ENCODE data around the gene GLI2. TPM values are rescaled to one million over a fixed set of nuclear protein-coding genes. Genes with fewer than 3 reads are reported as not detected.

Gene GLI2
- total RNA-seq, 1 donor from 2014 or later, result 0.09 TPM

DNA sequence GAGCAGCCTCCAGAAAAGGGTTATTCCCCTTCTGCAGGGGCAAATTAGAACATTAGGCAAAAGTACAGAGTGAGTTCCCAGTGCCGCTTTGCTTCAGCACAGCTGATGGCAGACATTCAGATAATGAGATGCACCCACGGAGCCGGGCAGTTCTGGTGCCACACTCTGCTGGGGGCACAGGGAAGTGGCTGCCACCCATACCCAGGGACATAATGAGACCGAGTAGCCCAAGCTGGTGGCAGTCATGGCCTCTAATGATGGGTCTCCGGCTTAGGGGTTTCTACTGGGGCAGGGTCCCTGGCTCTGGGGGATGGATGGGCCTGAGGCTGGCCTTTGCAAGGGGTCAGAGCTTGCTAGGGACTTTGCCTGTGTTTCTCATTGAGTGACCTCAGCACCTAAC, 26.2 kb downstream of the GLI2 start:
- Mint-ChIP-seq H3K4me1 (no peaks in the 10 kb centered on the region), H3K36me3 (ENCODE audit: low read depth) (no peaks in the 10 kb centered on the region), H3K27me3 (peaks cover 4% of the 10 kb centered on the region), H3K27ac (no peak overlapping the region), H3K4me3 (no peak overlapping the region), H3K9me3 (no peaks in the 10 kb centered on the region)
- intact Hi-C loops (cut with micrococcal nuclease), result no loop called here
- no peak for DNase-seq

DNA sequence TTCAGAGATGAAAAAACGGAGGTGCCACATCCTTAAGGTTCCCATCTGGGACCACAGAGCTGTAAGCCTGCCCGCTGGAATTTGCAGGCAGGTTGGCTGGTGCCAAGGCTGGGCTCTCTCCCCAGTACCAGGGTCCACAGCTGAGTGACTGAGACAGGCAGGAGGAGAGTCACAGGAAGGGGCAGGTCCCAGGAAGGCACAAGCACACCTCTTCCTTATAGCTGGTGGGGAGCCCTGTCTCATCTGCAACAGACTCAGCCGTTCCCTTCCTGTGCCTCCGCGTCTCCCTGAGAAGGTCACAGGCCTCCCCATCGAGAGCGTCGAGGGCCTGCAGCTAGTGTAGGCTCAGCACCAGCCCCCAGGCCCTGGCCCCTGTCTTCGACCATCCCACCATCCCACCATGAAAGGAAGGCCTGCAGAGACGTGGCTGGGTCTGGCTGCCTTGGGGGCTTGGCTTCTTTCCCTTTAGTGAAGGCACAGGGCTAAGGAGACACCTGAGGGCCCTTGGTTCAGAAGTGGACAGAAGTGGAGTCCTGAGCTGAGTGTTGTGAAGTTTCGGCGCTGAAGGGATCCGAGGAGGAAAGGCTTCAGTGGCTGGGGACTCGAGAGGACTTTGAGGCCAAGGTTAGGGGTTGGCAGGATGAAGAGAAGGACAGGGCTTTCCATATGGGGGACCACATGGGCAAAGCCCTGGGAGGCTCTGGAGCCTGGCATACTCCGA, 26.8 kb downstream of the GLI2 start:
- Mint-ChIP-seq H3K36me3 (ENCODE audit: low read depth) (no peaks in the 10 kb centered on the region), H3K4me1 (no peaks in the 10 kb centered on the region), H3K27ac (no peak overlapping the region), H3K27me3 (peaks cover 2% of the 10 kb centered on the region), H3K9me3 (no peaks in the 10 kb centered on the region), H3K4me3 (no peak overlapping the region)
- intact Hi-C loops (cut with micrococcal nuclease), result no loop called here
- no peak for DNase-seq

DNA sequence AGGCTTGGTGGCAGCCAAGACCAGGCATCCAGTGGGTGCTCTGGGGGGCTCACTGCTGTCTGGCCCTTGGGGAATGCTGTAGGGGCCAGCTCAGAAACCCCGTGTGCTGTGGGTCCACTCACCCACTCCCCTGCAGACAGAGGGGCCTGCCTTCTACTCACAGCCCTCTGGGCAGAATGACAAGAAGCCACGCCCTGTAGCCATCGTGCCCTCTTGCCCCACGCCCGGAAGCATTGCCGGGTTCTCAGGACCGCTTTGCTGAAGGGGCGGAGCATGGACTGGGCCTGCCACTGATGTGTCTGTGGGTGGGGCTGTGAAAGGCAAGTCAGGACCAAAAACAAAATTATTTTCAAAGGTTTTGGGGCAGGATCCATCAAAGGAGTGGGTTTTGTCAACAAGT, 27.8 kb downstream of the GLI2 start:
- Mint-ChIP-seq H3K36me3 (ENCODE audit: low read depth) (no peaks in the 10 kb centered on the region), H3K4me1 (no peaks in the 10 kb centered on the region), H3K27me3 (no peaks in the 10 kb centered on the region), H3K9me3 (no peaks in the 10 kb centered on the region), H3K27ac (no peak overlapping the region), H3K4me3 (no peak overlapping the region)
- intact Hi-C loops (cut with micrococcal nuclease), result no loop called here
- no peak for DNase-seq

DNA sequence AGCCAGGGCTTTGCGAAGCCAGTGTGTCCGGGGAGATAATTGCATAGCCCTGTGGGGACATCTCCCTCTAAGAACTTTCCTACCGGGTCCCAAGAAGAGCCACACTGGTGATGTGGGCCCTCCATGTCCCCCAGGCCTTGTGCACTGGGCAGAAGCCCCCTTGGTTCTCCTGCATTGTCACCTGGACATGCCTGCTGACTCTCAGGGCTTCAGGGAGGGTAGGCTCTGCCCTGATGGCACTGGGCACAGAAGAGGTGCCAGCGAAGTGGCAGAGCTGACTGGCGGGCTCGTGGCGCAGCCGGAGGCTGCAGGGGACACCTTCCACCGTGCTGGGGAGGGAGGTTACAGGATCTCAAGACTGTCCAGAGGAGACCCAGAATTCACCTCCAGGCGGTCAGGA, 28.3 kb downstream of the GLI2 start:
- Mint-ChIP-seq H3K27me3 (no peaks in the 10 kb centered on the region), H3K9me3 (no peaks in the 10 kb centered on the region), H3K27ac (no peak overlapping the region), H3K4me3 (no peak overlapping the region), H3K4me1 (no peaks in the 10 kb centered on the region), H3K36me3 (ENCODE audit: low read depth) (no peaks in the 10 kb centered on the region)
- no peak for DNase-seq
- intact Hi-C loops (cut with micrococcal nuclease), result no loop called here

DNA sequence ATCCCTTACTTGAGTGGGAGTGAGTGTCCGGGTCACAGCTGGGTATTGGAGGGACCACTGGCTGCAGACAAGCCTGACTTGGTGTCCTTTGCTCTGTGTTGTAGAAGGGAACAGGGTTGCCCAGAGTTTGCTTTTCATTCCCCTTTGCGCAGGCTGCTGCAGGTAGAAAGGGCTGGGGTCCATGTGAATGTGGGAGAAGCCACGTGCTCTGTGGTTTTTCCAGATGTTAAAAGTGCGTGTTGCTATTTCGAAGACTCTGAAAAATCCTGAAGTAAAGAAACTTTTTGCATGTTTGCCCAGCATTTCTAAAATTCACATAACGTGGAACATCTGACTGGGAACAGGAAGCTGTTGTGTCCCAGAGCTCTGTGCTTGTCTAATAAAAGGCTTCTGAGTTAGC, 28.8 kb downstream of the GLI2 start:
- H3K27me3 Mint-ChIP-seq, result no peaks in the 10 kb centered on the region
- no peak for DNase-seq
- no peaks in the 10 kb centered on the region for H3K36me3 Mint-ChIP-seq (ENCODE audit: low read depth)
- H3K27ac Mint-ChIP-seq, result no peak overlapping the region
- intact Hi-C loops (cut with micrococcal nuclease), result no loop called here
- no peaks in the 10 kb centered on the region for H3K4me1 Mint-ChIP-seq
- no peak overlapping the region for H3K4me3 Mint-ChIP-seq
- H3K9me3 Mint-ChIP-seq, result no peaks in the 10 kb centered on the region

DNA sequence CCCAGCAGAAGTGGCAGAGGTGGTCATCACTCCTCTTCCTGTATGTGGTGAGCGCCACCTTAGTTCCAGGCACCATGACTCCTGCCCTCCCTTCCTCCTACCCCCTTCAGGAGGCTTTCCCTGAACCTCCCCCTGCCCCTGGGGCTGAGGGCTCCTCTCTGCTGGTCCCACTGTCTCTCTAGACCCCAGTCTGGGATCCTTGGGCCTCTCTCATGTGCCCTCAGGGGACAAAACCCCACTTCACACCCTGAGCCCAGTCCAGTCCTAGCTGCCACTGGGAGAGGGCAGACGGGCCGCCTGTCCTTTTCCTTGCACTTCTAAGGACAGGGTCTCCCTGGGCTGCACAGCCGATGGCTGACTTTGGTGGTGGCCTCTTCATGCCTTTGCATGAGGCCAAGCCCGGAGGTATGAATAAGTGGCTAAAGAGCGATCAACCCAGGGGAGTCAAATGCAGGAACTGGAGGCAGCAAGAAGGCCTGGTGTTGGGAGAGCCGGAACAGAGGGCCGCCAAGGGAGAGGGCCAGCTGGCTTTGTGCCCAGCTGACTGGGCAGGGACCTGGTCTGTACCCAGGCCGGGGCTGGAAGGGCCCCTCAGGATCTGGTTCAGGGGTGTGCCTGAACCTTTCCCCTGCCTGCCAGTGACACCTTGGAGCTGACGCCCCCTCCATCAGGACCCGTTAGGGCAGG, 29.5 kb downstream of the GLI2 start:
- H3K9me3 Mint-ChIP-seq, result no peaks in the 10 kb centered on the region
- no peaks in the 10 kb centered on the region for H3K4me1 Mint-ChIP-seq
- no peaks in the 10 kb centered on the region for H3K27me3 Mint-ChIP-seq
- DNase-seq, result no peak
- intact Hi-C loops (cut with micrococcal nuclease), result no loop called here
- H3K4me3 Mint-ChIP-seq, result no peak overlapping the region
- no peak overlapping the region for H3K27ac Mint-ChIP-seq
- H3K36me3 Mint-ChIP-seq (ENCODE audit: low read depth), result no peaks in the 10 kb centered on the region

DNA sequence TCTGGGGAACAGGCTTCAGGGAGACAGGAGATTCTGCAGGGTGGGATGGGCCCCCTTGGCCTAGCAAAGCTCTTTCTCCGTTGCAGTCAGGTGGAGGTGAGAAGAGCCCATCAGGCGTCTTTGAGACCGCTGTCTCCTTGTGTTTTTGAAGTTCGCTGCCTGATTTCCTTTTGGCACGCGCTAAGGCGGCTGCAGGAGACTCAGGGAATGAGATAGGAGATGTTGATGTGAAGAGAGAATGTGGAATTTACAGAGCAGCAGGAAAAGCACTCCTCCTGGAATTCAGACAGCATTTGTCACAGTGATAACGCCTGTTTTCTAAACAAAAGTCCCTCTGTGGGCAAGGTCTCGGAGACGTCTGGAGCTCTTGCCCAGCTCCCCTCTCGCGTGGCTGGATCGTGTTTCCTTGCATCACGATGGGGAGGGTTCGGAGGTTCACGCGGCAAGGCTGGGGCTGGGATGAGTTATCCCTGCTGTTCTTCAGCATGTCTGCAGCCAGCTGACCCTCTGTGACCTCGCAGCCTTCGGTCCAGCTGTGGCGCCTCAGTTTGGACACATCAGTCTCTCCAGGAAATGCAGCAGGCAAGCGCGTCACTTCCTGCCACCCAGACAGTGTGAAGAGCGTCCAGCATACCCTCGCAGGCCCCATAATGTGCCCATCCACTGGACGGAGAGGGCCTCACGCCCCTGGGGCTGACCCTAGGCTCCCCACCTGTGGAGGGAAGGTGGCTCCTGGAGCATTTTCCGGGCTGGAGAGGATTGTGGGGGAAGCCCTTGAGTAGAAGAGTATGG, 30.2 kb downstream of the GLI2 start:
- intact Hi-C loops (cut with micrococcal nuclease), result no loop called here
- Mint-ChIP-seq H3K9me3 (no peaks in the 10 kb centered on the region), H3K27ac (no peak overlapping the region), H3K4me1 (no peaks in the 10 kb centered on the region), H3K27me3 (no peaks in the 10 kb centered on the region), H3K4me3 (no peak overlapping the region), H3K36me3 (ENCODE audit: low read depth) (no peaks in the 10 kb centered on the region)
- no peak for DNase-seq

DNA sequence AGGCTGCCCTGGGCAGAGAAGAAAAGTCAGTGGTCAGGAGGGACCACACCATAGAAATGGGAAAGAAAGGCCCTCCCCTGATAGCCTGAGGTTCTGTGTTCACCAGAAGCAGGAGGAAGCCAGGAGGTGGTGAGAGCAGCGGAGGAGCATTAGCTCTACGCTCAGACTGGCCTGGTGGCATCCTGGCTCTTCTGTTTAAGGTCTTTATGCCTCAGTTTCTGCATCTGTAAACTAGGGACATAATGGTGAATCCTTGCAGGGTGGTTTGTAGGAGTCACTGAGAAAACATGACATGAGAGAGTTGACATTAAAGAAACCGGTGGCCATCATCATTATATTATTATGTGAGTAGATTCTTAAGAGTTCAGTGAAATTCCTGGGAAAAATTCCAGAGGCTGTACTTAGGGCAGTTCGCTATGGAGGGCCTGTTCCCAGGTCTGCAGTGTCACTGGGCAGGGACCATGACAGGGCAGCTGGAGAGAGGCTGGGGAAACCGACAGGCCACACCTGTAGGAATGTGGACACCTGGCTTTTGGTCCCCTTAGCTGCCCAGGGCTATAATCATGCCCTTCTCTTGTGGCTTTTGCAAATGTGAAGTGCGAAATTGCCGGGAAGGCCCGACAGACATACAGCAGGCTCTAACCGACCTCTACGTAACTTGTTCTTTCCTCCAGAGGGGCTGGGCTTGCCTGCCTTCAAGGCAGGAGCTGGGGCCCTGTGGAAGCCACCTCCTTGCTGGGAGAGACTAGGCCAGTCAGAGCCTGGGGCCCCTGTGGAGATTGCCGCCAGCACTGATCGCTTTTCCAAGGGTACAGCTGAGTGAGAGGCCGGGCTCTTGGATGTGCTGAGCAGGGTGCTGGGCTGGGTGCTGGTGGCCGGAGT, 31.0 kb downstream of the GLI2 start:
- Mint-ChIP-seq H3K9me3 (no peaks in the 10 kb centered on the region), H3K36me3 (ENCODE audit: low read depth) (no peaks in the 10 kb centered on the region), H3K4me3 (no peak overlapping the region), H3K27me3 (no peaks in the 10 kb centered on the region), H3K27ac (no peak overlapping the region), H3K4me1 (no peaks in the 10 kb centered on the region)
- intact Hi-C loops (cut with micrococcal nuclease), result no loop called here
- DNase-seq, result no peak

DNA sequence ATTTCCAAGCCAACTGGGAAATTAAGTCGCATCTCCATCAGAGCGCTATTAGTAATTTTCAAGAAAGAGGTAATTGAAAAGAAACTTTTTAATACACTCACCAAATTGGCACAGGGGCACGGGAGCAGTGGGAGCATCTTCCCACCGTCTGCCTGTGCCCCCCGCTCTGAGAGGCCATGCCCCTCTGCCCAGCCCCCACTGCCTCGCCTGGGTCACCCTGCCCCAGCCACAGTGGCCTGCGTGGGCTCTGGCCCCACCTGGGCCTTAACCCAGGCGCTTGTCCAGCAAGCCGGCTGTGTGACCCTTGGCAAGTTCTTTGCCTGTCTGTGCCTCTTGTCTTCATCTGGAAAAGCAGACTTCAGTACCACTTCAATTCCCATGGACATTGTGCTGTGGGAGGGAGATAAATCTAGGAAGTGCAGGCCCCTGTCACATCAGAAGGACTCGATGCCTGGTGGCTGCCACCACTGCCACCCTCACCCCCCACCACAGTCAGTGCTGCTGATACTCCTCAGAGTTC, 31.9 kb downstream of the GLI2 start:
- H3K9me3 Mint-ChIP-seq, result no peaks in the 10 kb centered on the region
- intact Hi-C loops (cut with micrococcal nuclease), result no loop called here
- no peaks in the 10 kb centered on the region for H3K36me3 Mint-ChIP-seq (ENCODE audit: low read depth)
- no peak overlapping the region for H3K27ac Mint-ChIP-seq
- H3K4me1 Mint-ChIP-seq, result no peaks in the 10 kb centered on the region
- no peaks in the 10 kb centered on the region for H3K27me3 Mint-ChIP-seq
- no peak overlapping the region for H3K4me3 Mint-ChIP-seq
- DNase-seq, result no peak

DNA sequence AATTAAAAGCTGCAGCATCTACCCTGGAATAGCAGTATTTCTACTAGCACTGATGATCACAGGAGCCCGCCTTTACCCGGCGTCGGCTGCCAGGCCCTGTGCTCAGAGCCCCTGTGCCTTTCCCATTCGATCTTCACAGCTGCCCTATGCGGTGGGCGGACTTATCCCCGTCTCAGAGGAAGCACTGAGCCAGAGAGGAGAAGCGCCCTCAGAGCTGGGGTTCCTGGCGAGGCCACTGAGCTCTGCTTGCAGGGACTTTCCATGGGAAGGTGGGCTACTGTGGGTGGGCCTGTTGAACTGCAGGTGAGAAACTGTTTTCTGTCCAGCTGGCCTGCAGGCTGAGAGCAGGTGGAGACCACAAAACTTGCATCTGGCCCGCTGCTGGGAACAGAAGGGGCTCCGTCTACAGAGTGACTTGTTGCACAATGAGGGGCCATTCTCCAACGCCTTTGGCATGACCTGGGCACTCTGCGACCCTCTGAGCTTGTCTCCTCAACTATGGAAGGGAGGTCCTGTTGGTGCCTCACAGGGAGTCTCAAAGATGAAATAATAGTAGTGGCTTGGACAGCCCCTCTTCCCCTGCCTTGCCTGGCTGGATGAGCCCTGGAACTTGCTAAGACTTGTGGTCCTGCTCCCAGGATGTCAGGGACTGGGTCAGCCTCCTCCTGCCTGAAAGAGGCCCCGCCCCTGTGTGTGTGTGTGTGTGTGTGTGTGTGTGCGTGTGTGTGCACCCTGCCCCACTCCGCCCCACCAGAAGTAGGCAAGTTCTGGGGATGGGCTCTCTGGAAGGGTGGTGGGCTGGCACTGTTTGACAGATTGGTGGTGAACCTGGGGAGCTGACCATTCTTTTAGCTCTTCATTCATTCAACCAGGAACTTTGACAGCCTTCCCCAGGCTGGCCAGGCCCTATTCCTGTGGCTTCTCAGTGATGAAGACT, 32.7 kb downstream of the GLI2 start:
- H3K36me3 Mint-ChIP-seq (ENCODE audit: low read depth), result no peaks in the 10 kb centered on the region
- H3K4me1 Mint-ChIP-seq, result no peaks in the 10 kb centered on the region
- no peak overlapping the region for H3K27ac Mint-ChIP-seq
- H3K27me3 Mint-ChIP-seq, result no peaks in the 10 kb centered on the region
- intact Hi-C loops (cut with micrococcal nuclease), result no loop called here
- no peaks in the 10 kb centered on the region for H3K9me3 Mint-ChIP-seq
- DNase-seq, result no peak
- no peak overlapping the region for H3K4me3 Mint-ChIP-seq

DNA sequence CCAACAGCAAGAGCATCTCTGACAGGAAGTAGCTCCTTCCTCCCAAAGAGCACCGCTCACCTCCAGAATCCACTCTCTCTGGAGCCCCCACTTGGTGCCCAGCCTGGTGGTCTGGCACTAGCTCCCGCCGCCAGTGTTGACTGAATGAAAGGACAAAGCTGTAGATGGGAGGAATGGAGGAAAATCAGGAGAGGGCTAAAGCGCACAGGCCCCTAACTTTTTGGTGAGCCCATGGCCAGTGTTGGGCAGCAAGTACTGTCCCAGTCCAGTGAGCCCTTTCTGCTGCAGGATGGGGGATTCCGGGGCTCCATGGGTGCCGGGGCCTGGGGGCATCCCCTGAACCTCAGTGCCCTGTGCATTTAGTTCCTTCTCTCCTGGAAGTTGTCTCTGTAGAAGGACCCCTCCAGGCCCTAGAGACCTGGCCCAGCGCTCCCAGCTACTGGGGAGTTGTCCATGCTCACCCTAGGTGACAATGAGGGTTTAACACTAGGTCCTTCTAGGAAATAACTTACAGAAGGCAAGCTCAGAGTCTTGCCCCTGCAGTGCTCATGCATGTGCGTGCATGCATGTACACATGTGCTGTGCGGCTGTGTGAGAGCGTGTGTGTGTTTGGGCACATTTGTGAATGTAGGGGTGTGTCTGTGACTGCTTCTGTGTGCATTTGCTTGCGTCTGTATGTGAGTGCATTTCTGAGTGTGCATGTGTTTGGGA, 33.6 kb downstream of the GLI2 start:
- no peaks in the 10 kb centered on the region for H3K4me1 Mint-ChIP-seq
- intact Hi-C loops (cut with micrococcal nuclease), result no loop called here
- H3K9me3 Mint-ChIP-seq, result no peaks in the 10 kb centered on the region
- no peaks in the 10 kb centered on the region for H3K36me3 Mint-ChIP-seq (ENCODE audit: low read depth)
- no peak for DNase-seq
- no peak overlapping the region for H3K27ac Mint-ChIP-seq
- H3K27me3 Mint-ChIP-seq, result no peaks in the 10 kb centered on the region
- H3K4me3 Mint-ChIP-seq, result no peak overlapping the region

DNA sequence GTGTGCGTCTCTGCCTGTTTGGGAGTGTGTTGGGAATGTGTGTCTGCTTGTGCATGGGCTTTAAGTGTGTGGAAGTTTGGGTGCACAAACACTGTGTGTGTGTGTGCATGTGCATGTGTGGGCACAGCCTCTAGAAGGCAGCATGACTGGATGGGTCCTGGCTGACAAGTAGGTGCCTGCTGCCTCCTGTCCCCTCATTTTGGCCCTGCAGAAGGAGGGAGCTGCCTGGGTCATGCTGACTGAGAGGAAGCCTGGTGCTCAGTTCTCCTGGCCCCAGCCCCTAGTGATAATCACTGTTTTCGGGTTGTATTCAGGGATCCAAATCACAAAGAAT, 34.1 kb downstream of the GLI2 start:
- no peak overlapping the region for H3K27ac Mint-ChIP-seq
- H3K4me1 Mint-ChIP-seq, result no peaks in the 10 kb centered on the region
- H3K27me3 Mint-ChIP-seq, result no peaks in the 10 kb centered on the region
- no peak overlapping the region for H3K4me3 Mint-ChIP-seq
- H3K36me3 Mint-ChIP-seq (ENCODE audit: low read depth), result no peaks in the 10 kb centered on the region
- intact Hi-C loops (cut with micrococcal nuclease), result no loop called here
- DNase-seq, result no peak
- H3K9me3 Mint-ChIP-seq, result no peaks in the 10 kb centered on the region
